Esophagus mucosa (tissue), 1 donor: ENCODE measurements around the gene CACNB4. TPM values are rescaled to one million over a fixed set of nuclear protein-coding genes. Genes with fewer than 3 reads are reported as not detected.

Experiments used
- ATAC-seq: fragments of 200-7000 bp; cut with Tn5 transposase; one replicate; pipeline ENCODE4 v1.9.1; 2020
- total RNA-seq: library from RNA; stranded (reverse); gene quantifications from one replicate; pipeline ENCODE4 v1.2.4, GENCODE V29; 2023
- donor health status: DM: yes; HTN: yes; CAD: no.

The CACNB4 gene
- total RNA-seq, 1 donor from 2014 or later, result 9.6 TPM

DNA sequence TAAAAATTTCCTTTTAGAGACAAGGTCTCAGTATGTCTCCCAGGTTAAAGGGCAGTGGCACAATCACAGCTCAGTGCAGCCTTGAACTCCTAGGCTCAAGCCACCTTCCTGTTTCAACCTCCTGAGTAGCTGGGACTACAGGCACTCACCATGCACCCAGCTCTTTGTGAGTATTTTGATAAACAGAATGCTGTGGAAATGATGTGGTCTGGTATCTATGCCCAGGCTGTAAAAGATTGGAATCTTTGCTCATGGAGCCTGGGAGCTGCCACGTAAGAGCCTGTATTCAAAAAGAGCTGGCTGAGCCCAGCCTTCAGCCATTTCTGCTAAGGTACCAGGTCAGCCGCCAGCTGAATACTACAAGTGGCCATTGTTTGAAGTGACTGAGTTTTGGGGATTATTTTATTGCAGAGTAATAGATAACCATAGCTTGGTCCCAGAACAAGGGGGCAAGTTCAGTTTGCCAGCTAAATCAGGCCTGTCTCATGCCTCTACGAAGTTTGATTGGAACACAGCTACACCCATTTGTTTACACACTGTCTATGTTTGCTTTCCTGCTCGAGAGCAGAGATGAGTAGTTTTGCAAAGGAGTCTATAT, 249.3 kb downstream of the CACNB4 start:
- no peak for ATAC-seq

GRCh38 chr2:151845884-151846283, 253.0 kb downstream of the CACNB4 start:
- ATAC-seq, result no peak

DNA sequence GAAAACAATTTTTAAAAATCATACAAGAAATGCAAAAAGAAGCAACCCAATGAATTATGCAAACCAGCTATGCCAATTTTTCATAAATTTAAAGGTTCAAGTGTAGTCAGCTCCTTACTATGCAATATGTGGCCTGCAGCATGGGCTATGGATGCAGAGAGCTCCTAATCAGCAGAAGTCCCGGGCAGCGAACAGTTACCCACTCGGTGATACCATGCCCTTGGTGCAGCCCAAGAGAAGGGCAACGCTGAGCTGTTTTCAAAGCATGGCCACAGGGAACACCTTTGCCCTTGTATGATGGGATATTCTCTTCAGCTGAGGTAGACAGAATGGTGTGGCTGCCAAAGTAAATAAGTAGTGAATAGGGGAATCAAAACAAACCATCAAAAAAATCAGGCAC, 253.4 kb downstream of the CACNB4 start:
- no peak for ATAC-seq

- ATAC-seq, result no peak
These were observed 254.5 kb downstream of the CACNB4 start for GRCh38 chr2:151844211-151844896.

DNA sequence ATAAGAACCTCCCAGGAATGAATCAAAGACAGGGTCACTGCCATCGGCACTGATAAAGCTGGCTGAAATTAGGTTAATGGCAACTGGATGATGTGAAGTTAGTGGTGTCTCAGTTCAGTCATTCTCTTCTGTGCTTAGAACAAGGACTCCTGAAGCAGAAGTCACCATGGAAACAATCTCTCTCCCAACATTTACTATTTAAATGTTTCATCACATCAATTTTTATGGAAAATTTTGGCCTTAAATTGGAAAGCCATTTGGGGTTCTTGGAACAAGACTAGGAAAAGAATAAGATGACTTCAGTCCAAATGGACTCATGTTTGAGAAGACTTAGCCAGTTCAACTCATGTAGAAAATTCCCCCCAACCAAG, 255.2 kb downstream of the CACNB4 start:
- ATAC-seq, result no peak

- no peak for ATAC-seq
These were observed 255.8 kb downstream of the CACNB4 start for GRCh38 chr2:151842830-151843690.

DNA sequence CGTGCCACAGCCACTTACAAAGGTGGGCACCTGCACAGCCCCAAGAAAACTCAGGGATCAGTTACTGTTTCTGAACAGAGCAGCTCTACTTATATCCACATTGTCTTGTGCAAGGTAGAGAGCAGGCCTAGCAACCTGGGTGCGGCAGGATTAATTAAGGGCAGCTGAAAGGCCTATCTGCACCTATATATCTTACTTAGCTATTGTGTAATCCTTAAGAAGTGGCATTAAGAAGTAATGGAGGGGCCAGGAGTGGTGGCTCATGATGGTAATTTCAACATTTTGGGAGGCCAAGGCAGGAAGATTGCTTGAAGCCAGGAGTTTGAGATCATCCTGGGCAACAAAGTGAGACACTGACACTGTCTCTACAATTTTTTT, 257.8 kb downstream of the CACNB4 start:
- peak; percentile 91 for ATAC-seq

GRCh38 chr2:151840216-151841046, 258.4 kb downstream of the CACNB4 start:
- ATAC-seq, result peak; percentile 98

DNA sequence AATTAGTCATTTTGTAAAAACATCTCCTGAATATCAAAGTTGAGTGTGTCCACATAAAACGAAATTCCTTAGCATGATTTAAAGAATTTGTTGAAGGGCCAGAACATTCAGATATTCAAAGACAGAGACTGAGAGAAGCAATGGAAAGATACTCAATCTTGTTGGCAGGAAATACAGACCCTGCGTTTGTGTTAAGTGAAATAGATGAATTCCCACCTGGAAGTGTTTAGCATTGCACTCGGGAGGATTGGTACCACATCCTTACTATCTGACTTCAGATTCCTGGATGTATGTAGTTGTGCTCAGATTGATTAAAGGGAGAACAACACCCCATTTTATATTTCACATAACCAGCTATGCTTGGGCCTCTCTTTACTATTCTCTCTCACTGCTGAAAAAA, 260.9 kb downstream of the CACNB4 start:
- no peak for ATAC-seq

GRCh38 chr2:151833984-151834383, 264.9 kb downstream of the CACNB4 start:
- no peak for ATAC-seq

- ATAC-seq, result no peak
These were observed 267.9 kb downstream of the CACNB4 start for GRCh38 chr2:151830961-151831360.

- ATAC-seq, result no peak
These were observed 269.9 kb downstream of the CACNB4 start for GRCh38 chr2:151828890-151829324.

DNA sequence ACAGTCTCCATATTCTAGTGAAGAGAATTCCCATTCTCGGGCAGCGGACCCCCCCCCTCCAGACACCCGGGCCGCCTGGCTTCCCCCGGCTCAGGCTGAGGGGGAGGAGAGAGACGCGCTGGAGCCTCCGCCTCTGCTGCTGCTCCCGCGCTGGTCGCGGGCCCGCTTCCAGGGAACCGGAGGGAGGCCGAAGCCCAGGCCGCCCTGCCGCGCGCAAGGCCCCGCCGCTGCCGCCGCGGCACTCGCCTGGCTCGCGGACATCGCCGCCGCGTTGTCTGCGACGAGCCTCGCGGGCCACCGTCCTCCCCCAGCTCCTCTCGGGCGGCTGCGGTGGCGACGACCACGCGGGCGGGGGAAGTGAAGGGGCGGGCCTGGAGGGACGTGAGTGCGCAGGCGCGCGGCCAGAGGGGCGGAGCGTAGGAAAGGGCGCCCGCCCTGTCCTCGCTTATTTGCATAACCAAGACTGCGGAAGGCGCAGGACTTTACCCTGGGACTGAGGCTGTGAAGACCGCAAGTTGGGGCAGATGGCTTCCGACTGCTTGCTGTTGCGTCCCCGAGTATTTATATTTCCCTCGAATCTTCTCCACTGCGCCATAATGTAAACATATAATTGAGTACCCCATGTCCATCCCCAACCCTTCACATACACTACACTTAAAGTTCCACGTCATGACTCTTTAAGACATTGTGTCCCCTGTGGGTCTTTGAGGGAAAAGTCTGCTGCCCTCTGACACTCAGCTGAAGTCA, 270.5 kb downstream of the CACNB4 start, which contains the start of gene ARL5A:
TSS of gene ARL5A (minus strand) at position 279 of the 747 bp plus-strand sequence. CDS start at position 34, 245 bp downstream.
- ATAC-seq, result peak; percentile 99

GRCh38 chr2:151827564-151828142, 271.2 kb downstream of the CACNB4 start:
- peak; percentile 48 for ATAC-seq

DNA sequence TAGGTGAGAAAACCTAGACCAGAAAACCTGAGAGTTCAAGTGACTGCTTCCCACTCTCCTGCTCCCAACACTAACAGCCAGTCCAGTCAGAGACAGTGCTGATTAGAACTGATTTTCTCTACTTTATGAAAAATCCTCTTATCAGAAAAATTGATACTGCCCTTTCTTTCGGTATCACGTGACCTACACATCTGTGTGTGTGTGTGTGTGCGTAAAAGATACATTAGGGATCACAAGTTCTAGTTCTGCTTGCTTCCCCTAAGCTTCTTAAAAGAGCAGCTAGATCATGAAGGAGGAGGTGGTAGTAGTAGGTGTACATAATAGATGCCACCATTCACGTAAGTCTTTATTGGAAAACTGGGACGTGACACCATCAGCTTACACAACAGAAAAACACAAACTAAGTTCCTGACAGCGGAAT, 272.1 kb downstream of the CACNB4 start:
- ATAC-seq, result no peak

DNA sequence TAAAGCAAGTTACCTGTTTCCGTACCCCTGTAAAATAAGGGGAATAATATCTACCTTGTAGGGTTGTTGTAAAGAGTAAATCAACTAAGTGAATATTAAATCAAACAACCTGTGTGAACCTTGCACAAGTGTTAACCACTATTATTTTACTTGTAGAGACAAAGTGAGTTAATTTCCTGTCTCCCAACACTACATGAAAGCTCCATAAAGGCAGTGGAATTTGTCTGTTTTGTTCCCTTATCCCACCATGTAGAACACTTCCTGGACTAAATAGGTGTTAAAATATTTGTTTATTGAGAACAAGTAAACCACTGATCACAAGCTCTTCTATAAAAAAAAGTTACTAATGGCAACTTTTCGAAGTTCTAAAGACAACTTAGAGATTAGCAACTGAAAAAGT, 274.0 kb downstream of the CACNB4 start:
- ATAC-seq, result no peak

GRCh38 chr2:151823651-151824050, 275.2 kb downstream of the CACNB4 start:
- ATAC-seq, result no peak

DNA sequence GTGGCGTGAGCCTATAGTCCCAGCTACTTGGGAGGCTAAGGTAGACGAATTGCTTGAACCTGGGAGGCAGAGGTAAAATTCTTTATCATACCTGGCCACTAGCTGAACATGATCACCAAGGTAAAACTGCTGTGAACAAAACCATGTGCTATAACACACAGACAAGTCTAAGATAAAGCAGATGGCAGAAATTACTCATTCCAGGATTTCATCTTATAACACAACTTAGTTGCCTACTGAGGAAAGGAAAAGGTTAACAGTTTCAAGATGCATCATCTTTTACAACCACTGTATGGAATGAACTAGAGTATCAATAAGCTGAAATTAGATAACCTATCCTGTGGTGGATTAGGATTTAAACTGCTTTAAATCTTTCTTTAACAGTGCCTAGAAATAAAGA, 278.9 kb downstream of the CACNB4 start:
- ATAC-seq, result no peak

DNA sequence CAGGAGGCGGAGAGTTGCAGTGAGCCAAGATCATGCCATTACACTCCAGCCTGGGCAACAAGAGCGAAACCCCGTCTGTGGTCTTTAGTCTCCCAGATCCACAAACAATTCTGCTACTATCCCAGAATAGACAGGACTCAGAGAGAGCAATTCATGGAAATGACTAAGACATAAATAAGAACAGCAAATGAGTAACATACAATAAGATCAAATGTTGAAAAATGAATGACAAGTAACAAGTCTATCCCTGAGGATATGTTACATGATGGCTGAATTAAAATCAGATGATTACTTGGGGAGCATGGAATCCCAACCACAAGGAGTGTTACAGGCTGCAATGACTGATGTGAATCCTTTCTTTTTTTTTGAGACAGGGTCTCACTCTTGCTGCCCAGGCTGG, 280.9 kb downstream of the CACNB4 start:
- ATAC-seq, result no peak

DNA sequence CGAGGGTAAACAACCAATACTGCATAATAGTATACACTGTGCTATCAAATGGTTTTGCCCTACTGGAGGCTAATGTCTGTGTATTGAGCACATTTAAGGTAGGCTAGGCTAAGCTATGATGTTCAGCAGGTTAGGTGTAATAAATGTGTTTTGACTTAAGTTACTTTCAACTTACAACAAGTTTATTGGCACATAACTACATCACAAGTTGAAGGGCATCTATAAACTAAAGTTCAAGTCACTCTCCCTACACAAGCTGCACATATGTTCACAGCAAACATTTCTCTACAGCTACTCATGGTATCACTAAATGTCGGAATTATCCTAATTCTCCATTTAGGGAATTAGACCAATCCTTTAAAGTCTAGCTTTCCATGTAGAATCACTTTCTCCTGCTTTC, 282.0 kb downstream of the CACNB4 start:
- ATAC-seq, result no peak

DNA sequence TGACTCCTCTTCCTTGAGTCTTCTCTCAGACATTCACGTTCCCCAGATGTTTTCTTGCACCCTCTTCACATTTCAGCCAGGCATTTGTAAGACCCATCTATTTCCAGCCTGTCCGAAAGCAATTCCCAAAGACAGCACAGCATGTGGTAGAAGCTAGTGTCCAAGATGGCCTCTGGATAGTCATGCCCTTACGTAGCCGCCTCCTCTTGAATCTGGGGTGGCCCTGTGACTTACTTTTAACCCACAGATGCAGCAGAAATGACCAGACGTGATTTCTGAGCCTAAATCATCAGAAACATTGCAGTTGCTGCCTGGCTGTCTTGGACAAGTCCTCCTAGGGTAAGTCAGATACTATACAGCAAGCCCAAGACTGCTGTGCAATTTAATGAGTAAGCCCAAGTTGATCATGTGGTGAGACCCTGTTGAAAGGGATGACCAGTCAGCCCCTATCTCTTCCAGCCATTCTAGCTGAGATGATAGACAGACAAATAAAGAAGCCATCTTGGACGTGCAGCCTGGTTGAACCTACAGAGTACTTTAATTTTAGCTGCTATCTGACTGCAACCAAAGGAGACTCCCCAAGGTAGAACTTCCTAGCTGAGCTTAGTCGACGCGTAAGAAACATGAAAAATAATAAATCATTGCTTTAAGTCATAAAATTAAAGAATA, 282.9 kb downstream of the CACNB4 start:
- ATAC-seq, result no peak
